Suprapubic skin (tissue), 4 donors: ENCODE measurements around the gene CDH4. TPM values are rescaled to one million over a fixed set of nuclear protein-coding genes. Genes with fewer than 3 reads are reported as not detected.

Experiments used
- DNase-seq, 2 donors: peaks; one replicate each; pipeline ENCODE4 v3.0.0-alpha.2; 2019; ENCODE audit warnings: low spot score in 2 of 2
- H3K27ac ChIP-seq: fragments of 200-600 bp; sonication (generic); one replicate; pipeline ENCODE4 v1.5.1; 2019
- H3K27me3 ChIP-seq: fragments of 200-600 bp; sonication (generic); one replicate; pipeline ENCODE4 v1.5.1; 2019
- H3K36me3 ChIP-seq: fragments of 200-600 bp; sonication (generic); one replicate; pipeline ENCODE4 v1.5.1; 2019
- H3K4me1 ChIP-seq: fragments of 200-600 bp; sonication (generic); one replicate; pipeline ENCODE4 v1.5.1; 2019
- H3K4me3 ChIP-seq: fragments of 200-600 bp; sonication (generic); one replicate; pipeline ENCODE4 v1.5.1; 2019; ENCODE audit warnings: mild to moderate bottlenecking
- H3K9me3 ChIP-seq: fragments of 200-600 bp; sonication (generic); one replicate; pipeline ENCODE4 v1.5.1; 2019
- EP300 ChIP-seq: sonication (generic); formaldehyde crosslinking; IDR thresholded peaks from one replicate; pipeline ENCODE4 v1.6.1; 2017; ENCODE audit warnings: antibody characterized with exemption
- POLR2A ChIP-seq, 2 donors: fragments of 450-650 bp; IDR thresholded peaks; one replicate each; pipeline ENCODE4 v1.6.1; 2017; ENCODE audit warnings: antibody characterized with exemption in 2 of 2, mild to moderate bottlenecking in 2 of 2, moderate library complexity in 2 of 2
- POLR2AphosphoS5 ChIP-seq, 3 donors: sonication (generic); formaldehyde crosslinking; IDR thresholded peaks; one replicate each; pipeline ENCODE4 v1.6.1; 2017; ENCODE audit warnings: antibody characterized with exemption in 3 of 3
- whole genome bisulfite sequencing: methylation state at CpG from one replicate; pipeline ENCODE4 v1.1.5; 2018; 5-methylcytosine and 5-hydroxymethylcytosine counted together
- total RNA-seq, 4 donors: library from RNA; depleted of rRNA; stranded (reverse); fragments of >200 nt; gene quantifications; one replicate each; pipeline ENCODE4 v1.1.0, GENCODE V29; 2016
- TF ChIP-seq, protein P1 (sequence below), 2 donors: fragments of 200-600 bp in 1 of 2; fragments of 450-650 bp in 1 of 2; sonication (generic) in 1 of 2; IDR thresholded peaks; one replicate each; pipeline ENCODE4 v1.5.1; 2016 to 2019; ENCODE audit warnings: antibody characterized with exemption in 2 of 2, mild to moderate bottlenecking in 1 of 2, moderate library complexity in 1 of 2

Gene CDH4
- total RNA-seq, 4 donors from 2014 or later, result 0.91 to 5.9 (median 2.6) TPM

DNA sequence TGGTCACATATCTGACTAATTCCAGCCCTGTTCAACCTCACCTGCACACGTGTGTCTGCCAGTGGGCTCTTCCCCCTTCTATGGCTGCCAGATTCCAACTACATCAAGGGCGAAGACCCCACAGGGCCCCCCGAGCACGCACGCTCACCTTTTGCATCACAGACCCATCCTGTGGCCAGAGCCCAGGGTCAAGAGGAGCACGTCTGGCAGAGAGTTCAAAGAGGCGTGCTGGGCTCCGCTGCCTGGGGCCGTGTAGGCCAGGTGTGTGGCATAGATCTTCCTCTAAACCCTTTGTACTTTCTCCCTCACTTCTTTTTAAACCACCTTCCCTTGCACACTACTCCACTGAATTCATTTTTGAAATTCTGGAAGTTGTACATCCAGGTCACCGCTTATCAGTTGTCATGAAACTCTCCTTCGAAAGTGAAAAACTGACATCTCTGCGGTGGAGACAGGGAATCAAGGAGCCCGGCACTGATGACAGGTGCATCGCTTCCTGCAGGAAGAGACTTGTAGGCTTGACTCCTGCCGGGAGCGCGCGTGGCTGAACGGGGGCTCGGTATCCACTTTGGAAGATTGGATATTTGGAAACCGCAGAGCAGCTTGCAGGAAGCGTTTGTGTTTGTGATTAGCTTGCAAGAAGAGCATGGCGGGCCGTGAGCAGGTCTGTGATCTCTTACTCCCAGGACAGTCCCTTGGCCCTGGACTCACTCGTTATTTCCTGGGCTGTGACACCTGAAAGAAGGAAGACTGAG lies 397.2 kb downstream of the CDH4 start:
- H3K4me1 ChIP-seq, result no peaks in the 10 kb centered on the region
- no peaks in the 10 kb centered on the region for H3K36me3 ChIP-seq
- no peak for DNase-seq
- peaks cover 19% of the 10 kb centered on the region for H3K27me3 ChIP-seq
- no peak overlapping the region for H3K4me3 ChIP-seq
- H3K9me3 ChIP-seq, result no peaks in the 10 kb centered on the region
- TF ChIP-seq EP300 (no peak), POLR2A (IDR thresholded peaks at IDR 0.05) (no peak), POLR2AphosphoS5 (IDR thresholded peaks at IDR 0.05) (no peak)
- TF ChIP-seq, protein P1, sequence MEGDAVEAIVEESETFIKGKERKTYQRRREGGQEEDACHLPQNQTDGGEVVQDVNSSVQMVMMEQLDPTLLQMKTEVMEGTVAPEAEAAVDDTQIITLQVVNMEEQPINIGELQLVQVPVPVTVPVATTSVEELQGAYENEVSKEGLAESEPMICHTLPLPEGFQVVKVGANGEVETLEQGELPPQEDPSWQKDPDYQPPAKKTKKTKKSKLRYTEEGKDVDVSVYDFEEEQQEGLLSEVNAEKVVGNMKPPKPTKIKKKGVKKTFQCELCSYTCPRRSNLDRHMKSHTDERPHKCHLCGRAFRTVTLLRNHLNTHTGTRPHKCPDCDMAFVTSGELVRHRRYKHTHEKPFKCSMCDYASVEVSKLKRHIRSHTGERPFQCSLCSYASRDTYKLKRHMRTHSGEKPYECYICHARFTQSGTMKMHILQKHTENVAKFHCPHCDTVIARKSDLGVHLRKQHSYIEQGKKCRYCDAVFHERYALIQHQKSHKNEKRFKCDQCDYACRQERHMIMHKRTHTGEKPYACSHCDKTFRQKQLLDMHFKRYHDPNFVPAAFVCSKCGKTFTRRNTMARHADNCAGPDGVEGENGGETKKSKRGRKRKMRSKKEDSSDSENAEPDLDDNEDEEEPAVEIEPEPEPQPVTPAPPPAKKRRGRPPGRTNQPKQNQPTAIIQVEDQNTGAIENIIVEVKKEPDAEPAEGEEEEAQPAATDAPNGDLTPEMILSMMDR (IDR thresholded peaks at IDR 0.05), result no peak
- no peak overlapping the region for H3K27ac ChIP-seq
- WGBS, result 75% methylated on average over 25 of the region's 25 CpGs

DNA sequence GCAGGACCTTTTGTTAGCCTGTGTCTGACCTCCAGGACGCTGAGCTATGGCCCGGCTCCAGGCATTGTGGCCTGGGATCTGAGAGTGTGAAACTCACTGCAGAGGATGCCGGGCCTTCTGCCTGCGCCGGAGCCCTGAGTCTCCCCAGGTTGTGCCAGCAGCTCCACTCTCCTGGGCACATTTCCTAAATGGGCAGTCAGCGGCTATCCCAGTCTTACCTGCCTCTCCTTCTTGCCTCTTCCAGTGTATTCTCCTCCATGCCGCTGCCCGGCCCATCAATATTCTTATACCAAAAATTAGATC lies 397.8 kb downstream of the CDH4 start:
- Histone ChIP-seq H3K27ac (no peak overlapping the region), H3K36me3 (no peaks in the 10 kb centered on the region), H3K4me3 (no peak overlapping the region), H3K4me1 (no peaks in the 10 kb centered on the region), H3K27me3 (peaks cover 19% of the 10 kb centered on the region), H3K9me3 (no peaks in the 10 kb centered on the region)
- DNase-seq, result no peak
- TF ChIP-seq EP300 (no peak), POLR2AphosphoS5 (IDR thresholded peaks at IDR 0.05) (no peak), POLR2A (IDR thresholded peaks at IDR 0.05) (no peak)
- TF ChIP-seq, protein P1 (IDR thresholded peaks at IDR 0.05), result no peak
- WGBS, result 88% methylated on average over 7 of the region's 8 CpGs

DNA sequence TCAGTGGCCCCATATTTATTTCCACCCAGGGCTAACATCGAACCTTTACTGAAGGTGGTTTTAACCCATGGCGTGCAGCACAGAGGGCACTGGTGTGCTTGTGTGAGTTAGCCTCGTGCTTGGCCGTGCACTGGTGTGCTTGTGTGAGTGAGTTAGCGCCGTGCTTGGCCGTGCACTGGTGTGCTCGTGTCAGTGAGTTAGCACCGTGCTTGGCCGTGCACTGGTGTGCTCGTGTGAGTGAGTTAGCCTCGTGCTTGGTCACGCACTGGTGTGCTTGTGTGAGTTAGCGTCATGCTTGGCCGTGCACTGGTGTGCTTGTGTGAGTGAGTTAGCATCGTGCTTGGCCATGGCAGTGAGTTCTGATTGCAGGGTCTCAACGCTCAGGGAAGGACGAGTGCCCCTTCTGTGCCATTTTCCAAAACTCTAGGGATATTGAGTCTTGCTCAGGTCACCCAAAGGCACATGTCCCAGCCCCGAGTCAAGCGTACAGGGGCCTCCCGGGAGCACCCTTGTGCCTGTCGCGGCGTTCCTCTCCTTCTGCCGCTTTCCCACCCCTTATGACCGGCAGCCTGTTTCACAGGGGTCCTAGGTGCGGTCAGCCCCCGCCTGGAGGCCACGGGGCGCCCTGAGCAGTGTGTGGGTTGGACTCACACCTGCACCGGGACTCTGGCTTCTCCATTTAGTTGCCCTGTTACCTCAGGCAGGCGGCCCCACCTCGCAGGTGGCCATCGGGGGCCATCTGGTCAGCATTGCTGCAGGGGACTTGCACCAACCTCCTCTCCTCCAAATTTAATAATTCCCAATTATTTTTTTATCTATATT lies 399.1 kb downstream of the CDH4 start:
- Histone ChIP-seq H3K27ac (no peak overlapping the region), H3K4me1 (no peaks in the 10 kb centered on the region), H3K27me3 (peaks cover 14% of the 10 kb centered on the region), H3K9me3 (no peaks in the 10 kb centered on the region), H3K4me3 (no peak overlapping the region), H3K36me3 (no peaks in the 10 kb centered on the region)
- WGBS, result 84% methylated on average over 34 of the region's 34 CpGs
- TF ChIP-seq POLR2A (IDR thresholded peaks at IDR 0.05) (no peak), POLR2AphosphoS5 (IDR thresholded peaks at IDR 0.05) (no peak), EP300 (no peak)
- TF ChIP-seq, protein P1 (IDR thresholded peaks at IDR 0.05), result no peak
- DNase-seq, result no peak

DNA sequence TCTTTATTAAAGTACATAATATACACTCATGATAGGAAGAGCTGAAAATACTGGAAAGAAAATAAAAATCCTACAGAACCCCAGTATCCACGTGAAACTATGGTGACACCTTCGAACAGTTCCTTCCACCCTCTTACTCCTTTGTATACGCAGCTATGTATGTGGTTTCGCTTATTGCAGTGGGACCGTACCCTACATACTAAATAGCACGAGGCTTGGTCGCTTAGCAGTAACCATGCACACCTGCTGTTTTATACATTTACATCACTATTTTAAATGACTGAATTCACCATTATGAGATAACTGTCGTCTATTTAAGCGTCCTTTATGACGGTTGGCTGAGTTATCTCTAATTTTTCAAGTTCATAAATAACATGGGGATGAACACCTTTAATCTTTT lies 400.1 kb downstream of the CDH4 start:
- TF ChIP-seq EP300 (no peak), POLR2AphosphoS5 (IDR thresholded peaks at IDR 0.05) (no peak), POLR2A (IDR thresholded peaks at IDR 0.05) (no peak)
- TF ChIP-seq, protein P1 (IDR thresholded peaks at IDR 0.05), result no peak
- Histone ChIP-seq H3K4me3 (no peak overlapping the region), H3K9me3 (no peaks in the 10 kb centered on the region), H3K4me1 (no peaks in the 10 kb centered on the region), H3K27me3 (peaks cover 12% of the 10 kb centered on the region), H3K27ac (no peak overlapping the region), H3K36me3 (no peaks in the 10 kb centered on the region)
- no peak for DNase-seq
- WGBS, result 95% methylated on average over 10 of the region's 10 CpGs

DNA sequence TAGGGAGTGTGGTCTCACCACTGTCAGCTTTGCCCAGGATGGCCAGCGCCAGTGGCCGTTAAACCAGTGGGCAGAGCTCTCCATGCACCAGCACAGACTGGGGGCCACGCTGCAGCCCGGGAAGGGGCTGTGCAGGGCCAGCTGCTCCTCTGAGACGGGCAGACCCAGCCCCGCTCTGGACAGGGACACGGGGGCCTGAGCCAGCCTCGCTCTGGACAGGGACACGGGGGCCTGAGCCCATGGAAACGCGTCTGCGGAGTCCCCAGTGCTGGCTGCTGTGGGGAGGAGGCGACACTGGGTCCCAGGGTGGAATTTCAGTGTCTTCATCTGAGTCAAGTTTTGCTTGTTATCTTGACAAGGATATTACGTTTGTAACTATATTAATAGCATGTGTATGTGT lies 402.7 kb downstream of the CDH4 start:
- Histone ChIP-seq H3K27ac (no peak overlapping the region), H3K9me3 (no peaks in the 10 kb centered on the region), H3K27me3 (peaks cover 3% of the 10 kb centered on the region), H3K4me1 (no peaks in the 10 kb centered on the region), H3K36me3 (no peaks in the 10 kb centered on the region), H3K4me3 (no peak overlapping the region)
- WGBS, result 90% methylated on average over 11 of the region's 14 CpGs
- TF ChIP-seq, protein P1 (IDR thresholded peaks at IDR 0.05), result no peak
- no peak for TF ChIP-seq POLR2A (IDR thresholded peaks at IDR 0.05)
- no peak for TF ChIP-seq POLR2AphosphoS5 (IDR thresholded peaks at IDR 0.05)
- no peak for TF ChIP-seq EP300
- DNase-seq, result no peak
